Airway epithelial cell (primary cell): ENCODE results near the gene IMPACT. TPM values are rescaled to one million over a fixed set of nuclear protein-coding genes. Genes with fewer than 3 reads are reported as not detected.

Source experiments
- total RNA-seq: library from RNA; depleted of rRNA; stranded (reverse); fragments of >200 nt; gene quantifications from 2 replicates; pipeline ENCODE4 v1.2.3, GENCODE V29; 2015

IMPACT gene, protein sequence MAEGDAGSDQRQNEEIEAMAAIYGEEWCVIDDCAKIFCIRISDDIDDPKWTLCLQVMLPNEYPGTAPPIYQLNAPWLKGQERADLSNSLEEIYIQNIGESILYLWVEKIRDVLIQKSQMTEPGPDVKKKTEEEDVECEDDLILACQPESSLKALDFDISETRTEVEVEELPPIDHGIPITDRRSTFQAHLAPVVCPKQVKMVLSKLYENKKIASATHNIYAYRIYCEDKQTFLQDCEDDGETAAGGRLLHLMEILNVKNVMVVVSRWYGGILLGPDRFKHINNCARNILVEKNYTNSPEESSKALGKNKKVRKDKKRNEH
- total RNA-seq, result 24.1 and 34.1 TPM in 2 replicates

DNA sequence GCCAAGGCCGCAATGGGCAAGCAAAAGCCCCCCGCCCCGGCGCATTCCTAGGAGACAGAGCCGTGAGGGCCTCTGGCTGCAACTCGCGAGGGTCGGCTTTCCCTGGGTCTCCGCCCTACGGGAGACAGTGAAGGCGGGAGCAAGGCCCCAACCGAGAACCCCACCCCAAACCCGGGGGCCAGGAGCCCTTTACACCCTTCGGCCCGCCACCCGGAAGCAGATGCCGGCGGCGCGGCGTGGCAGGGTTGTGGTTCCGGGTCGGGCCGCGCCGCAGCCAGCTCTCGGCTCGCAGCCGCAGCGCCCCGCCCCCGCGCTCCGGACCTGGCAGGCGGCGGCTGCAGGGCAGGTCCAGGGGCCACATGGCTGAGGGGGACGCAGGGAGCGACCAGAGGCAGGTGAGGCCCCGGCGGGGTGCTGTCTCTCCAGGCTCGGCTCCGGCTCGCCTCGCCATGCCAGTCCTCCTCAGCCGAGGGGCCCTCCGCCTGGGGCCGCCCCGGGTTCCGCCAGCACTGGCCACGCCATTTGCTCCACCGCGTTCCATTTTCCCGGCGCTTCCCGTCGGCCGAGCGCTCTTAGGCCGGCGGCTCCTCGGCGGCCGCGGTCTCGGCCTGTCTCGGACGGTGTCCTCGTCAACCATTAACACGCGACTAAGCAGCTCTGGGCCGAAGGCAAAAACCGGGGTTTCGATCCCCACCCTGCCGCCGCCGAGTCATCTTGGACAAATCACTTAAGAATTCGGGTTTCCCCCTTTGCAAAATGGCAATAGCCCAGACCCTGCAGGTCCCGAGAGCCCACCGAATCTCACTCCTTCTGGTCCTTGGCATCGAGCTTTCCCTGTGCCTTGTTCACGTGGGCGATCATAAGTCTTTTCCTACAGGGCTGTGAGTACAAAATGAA is at the start of gene IMPACT:
TSS of gene IMPACT (plus strand) at position 273 of the 897 bp plus-strand sequence. CDS start at position 360, 87 bp downstream.

DNA sequence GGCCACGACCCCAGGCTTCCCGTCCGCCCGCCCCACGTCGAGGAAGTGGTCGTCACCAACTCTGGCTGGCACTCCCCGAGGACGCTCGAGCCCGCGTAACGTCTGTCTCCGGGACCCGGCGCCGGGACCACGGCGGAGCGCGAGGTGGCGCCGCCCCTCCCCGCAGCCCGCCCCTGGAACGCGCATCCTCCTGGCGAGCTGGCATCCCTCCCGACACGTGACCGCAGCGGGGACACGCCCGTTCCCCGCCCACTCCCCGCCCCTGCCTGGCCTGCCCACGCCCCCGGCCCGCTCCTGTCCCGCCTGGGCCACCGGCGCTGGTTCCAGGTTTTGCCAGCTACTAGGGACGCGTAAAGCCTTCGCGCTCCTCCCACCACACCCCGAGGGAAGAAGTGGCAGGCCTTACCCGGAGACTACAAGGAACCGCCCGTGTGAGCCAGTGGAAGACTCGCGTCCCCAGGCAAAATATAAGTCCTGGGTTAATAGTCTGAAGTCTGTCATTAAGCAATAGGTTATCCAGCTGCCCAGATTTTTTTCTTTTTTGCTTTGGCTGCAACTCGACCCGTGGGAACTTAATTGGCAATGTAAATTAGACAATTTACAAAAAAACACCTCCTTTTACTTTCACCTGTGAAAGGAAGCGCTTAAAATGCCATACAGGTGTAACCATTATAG is 28.6 kb upstream of the IMPACT start, which contains the start of gene OSBPL1A:
TSS of gene OSBPL1A (minus strand) at position 131 of the 675 bp plus-strand sequence. CDS start 20,291 bp downstream, outside the sequence.

DNA sequence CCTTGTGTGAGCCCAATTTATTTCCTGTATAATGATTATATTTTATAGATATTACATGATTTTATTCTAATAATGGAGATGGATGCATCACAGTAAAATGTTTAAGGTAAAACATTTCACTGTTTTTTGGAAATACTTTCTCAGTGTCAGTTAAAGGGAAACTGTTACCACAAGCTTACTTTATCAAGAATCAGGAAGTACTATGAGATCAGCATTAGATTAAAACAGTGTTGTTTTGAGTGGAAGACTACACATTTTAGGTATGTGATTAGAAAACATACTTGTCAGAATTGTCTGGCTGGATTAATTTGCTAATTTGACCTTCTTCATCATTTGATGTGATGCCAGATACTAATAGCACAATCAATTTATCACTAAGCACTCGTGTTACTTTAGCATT is 33.9 kb downstream of the IMPACT start, which contains the start of gene HRH4:
TSS of gene HRH4 (plus strand) at position 250 of the 400 bp plus-strand sequence. CDS start at position 342, 92 bp downstream.

Other genes starting within 250 kb of the IMPACT start
- gene OSBPL1A, start 28.8 kb upstream of the IMPACT start, total RNA-seq, result 19.2 and 20.3 TPM in 2 replicates
- 0.07 TPM in 1 of 2 replicates, not detected in the other for gene HRH4, start 34.0 kb downstream of the IMPACT start, total RNA-seq